Measurements from ENCODE around the gene SLC2A14.
"Not testable (repeated sequence)": the region's sequence is repeated elsewhere in the genome, so short reads cannot be mapped to it uniquely, and the experiment has no call there.

Gene SLC2A14

DNA sequence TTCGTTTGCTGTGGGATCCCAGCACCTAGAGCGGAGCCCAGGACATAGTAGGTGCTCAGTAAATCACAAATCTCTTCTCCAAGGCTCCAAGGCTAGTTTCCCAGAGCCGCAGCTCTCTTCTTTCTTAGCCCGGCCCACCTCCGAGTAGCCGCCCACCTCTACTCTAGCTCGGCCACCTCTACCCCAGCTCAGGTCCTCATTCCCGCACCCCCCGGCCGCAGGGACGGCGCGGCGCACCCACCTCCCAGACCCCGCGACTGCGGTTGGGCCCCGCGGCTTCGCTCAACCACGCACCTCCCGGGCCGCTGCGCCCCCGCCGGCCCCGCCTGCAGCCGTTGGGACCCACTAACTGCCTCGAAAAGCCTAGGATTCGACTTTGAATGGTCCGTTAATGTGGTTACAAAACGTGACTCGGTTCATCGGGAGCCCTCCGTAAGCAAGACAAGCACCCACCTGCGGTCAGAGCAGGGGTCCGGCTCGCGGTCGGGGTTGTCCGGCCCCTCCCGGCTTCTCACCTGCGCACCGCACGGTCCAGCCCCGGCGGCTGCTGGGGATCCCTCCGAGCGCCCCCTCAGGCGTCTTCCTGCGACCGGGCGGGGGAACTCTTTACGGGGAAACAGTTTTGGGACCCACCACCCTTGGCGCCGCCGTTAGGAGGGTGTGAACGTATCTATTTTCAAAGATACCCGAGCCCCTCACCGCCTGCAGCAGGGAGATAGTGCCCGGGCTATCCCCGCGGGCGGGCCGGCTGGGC is at the start of gene SLC2A14:
Gene SLC2A14, minus strand, starts transcription at position 350 of the 754 bp plus-strand sequence. CDS start 3,035 bp downstream, outside the sequence.
- DNase-seq: no peak

DNA sequence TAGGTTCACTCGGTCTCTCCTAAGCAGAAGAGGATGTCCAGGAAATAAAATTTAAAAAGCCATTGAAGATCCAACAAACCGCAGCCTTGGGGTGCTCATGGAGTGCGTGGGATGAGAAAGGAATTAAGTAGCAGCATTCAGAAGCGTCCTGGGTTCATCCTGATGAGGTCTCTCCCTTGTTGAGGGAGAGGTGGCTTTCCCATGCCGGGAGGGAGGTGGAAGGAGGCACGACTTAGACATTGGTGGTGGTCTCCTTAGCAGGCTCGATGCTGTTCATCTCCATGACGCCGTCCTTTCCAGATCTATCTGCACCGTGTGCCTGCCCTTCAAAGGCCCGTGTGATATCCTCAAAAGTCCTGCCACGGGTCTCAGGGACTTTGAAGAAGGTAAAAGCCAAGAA is 48.5 kb upstream of the SLC2A14 start:
- DNase-seq: not testable (repeated sequence)

DNA sequence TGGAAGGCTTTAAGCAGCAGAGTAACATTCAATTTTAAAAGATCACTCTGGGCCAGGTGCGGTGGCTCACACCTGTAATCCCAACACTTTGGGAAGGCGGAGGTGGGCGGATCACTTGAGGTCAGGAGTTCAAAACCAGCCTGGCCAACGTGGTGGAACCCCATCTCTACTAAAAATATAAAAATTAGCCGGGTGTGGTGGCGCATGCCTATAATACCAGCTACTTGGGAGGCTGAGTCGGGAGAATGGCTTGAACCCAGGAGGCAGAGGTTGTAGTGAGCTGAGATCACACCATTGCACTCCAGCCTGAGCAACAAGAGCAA is 45.5 kb upstream of the SLC2A14 start:
- DNase-seq: not testable (repeated sequence)

DNA sequence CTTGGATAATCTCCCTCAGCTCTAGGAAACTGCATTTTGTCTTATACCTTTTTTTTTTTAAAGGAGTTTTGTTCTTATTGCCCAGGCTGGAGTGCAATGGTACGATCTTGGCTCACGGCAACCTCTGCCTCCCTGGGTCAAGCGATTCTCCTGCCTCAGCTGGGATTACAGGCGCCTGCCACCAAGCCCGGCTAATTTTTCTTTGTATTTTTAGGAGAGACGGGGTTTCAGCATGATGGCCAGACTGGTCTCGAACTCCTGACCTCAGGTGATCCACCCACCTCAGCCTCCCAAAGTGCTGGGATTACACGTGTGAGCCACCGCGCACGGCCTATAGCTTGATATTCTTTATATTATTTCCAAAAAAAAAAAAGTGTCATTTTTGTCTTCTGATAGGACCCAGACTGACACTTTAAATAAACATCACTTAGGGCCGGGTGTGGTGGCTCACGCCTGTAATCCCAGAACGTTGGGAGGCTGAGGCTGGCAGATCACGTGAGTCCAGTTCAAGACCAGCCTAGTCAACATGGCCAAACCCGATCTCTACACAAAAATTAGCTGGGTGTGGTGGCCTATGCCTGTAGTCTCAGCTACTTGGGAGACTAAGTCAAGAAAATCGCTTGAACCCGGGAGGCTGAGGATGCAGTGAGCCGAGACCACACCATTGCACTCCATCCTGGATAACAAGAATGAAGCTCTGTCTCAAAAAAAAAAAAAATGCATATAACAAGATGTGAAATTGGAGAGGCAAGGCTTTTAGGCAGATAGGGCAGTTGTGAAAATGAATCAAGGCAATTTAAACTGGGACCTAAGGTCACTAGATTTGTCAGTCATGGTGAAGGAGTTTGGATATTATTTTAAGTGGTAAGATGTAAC is 44.9 kb upstream of the SLC2A14 start:
- DNase-seq: no peak

DNA sequence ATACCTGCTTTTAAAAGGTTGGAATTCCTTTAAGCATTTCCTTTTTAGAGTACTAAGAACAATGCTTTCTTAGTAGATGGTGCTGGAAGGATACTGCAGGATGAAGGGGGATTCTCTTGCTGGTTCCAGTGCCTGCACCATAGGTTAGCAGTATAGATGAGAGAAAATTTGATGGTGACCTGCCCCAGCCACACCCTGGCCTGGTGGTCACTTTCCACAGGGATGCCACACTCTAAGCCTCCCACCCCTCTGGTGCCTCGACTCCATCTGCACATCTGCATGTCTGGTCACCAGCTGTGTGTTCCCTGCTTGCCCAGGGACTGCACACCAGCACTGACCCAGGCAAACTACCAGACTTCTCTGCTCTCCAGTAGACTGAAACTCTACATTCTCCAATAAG is 44.2 kb upstream of the SLC2A14 start:
- DNase-seq: no peak

DNA sequence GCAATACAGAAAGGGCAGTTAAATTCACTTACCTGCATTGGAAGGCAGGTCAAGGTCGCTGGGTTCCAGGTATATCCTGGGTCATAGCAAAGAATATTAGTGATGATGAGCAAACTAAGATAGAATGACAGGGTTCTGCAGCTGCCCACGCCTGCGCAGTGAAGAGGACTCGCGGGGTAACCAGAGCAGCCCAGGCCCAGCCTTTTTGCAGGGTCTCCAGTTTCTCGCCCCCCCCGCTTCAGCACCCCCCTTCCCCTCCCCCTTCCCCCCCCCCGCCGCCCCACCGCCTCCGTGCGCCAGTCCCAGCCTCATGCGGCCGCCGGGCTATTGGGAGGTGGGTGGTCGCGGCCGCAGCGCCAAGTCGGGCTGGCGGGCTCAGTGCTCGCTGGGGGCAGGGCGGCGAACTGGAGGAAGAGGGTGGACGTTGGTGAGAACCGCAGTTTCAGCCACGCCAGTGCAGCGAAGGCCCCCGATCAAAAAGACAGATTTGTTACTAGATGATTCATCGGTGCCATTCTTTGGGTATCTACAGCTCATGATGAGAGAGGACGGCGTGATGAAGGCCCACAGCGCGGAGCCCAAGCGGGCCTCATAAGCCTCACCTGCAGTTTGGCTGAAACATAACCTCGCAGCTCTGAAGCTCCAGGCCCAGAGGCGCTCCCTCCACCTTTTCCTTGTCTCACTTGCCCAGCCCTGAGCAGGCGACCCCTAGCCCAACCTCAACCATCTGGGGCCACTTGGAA is 43.1 kb upstream of the SLC2A14 start:
- DNase-seq: no peak

DNA sequence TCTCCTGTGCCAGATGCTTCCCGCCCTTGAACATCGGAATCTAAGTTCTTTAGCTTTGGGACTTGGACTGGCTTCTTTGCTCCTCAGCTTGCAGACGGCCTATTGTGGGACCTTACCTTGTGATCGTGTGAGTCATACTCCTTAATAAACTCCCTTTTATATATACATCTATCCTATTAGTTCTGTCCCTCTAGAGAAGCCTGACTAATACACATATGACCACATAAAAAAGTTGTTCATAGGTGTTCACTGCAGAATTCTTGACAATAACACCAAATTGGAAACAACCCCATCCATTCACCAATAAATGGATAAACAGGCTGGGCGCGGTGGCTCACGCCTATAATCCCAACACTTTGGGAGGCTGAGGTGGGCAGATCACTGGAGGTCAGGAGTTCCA is 37.4 kb upstream of the SLC2A14 start:
- not testable (repeated sequence) for DNase-seq

DNA sequence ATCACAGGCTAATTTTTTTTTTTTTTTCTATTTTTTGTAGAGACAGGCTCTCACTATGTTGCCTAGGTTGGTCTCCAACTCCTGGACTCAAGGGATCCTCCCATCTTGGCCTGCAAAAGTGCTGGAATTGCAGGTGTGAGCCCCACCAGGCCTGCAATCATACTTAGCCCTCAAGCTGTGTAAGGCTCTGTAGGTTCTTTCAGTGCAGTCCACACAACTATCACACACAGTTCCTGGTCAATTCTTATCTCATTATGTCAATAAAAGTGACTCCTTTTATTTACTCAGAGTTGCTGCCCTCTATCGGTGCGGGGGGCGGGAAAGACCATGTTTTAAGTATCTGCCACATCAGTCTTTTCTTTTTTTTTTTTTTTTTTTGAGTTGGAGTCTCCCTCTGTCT is 34.3 kb upstream of the SLC2A14 start:
- DNase-seq: no peak

DNA sequence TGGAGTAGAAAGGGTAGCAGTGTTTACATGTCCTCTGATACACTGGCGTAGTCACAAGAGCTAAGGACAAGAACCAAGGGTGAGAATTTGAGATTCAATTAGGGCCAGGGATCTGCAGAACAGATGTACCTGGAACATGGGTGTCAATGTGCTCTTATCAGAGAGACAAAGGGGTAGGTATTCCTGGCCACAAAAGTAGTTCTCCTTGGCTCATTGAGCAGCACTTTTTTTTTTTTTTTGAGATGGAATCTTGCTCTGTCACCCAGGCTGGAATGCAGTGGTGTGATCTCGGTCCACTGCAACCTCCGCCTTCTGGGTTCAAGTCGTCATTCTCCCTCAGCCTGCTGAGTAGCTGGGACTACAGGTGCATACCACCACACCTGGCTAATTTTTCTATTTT is 33.6 kb upstream of the SLC2A14 start:
- not testable (repeated sequence) for DNase-seq

DNA sequence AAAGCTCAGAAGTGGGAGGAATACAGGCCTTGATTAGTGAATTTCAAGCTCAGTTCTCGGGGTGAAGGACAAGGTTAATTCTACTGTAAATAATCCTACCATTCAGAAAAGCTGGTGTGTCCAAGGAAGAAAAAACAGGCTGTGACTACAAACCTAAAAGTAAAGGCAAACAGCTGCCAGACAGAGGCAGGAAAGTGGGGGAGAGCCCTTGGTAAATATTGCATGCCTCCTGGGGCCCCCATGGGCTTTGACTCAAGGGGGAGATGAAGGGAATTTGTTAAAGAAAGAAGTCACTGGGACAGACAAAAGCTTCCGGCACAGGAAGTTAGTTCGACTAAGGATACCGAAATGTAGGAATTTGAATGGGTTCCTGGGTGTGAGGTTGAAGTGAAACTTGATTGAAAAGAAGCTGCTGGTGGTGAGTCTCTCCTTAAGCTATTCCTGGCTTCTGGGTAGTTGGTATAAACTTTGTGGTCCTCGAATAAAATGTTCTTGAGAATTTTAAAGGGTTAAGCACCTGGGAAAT is 32.9 kb upstream of the SLC2A14 start:
- not testable (repeated sequence) for DNase-seq

DNA sequence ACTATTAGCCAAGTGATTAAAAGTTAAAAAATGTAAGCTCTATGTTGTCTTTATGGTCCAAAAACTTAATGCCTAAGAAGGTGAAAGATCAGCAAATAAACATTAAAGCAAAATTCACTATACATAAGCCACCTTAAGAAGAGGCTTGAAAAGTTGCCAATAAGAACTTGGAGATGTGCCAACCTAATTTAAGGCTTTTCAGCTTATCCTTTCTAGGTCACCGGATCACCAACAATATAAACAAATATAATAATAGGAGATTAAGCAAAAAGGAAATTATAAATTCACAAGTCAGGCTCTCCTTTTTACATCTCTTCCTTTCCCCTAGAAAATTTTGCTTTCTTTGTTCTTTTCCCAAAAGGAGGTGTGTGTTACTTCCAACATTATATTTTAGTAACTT is 32.4 kb upstream of the SLC2A14 start:
- DNase-seq: no peak

DNA sequence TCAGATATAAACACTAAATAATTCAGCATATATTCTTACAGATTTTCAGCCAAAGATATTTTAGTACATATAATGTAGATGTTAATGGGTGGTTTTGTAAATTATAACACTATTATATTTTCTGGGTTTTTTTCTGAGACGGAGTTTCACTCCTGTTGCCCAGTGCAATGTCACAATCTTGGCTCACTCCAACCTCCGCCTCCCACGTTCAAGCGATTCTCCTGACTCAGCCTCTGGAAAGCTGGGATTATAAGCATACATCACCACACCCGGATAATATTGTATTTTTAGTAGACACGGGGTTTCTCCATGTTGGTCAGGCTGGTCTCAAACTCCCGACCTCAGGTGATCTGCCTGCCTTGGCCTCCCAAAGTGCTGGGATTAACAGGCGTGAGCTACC is 29.7 kb upstream of the SLC2A14 start:
- DNase-seq: not testable (repeated sequence)

DNA sequence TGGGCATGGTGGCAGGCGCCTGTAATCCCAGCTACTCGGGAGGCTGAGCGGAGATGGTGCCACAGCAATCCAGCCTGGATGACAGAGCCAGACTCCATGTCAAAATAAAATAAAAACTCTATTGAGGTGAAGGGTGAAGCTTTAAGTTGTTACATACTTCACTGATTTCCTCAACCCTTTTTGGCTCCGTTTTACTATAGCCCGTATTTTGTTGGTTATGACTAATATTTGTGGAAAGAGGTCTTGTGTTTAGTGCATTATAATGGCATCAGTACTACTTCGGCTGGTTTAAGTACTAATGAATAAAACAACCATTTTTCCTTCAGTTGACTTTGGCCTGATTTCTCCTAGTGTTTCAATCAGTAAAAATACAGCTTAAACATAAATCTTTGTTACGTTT is 27.0 kb upstream of the SLC2A14 start:
- DNase-seq: no peak

DNA sequence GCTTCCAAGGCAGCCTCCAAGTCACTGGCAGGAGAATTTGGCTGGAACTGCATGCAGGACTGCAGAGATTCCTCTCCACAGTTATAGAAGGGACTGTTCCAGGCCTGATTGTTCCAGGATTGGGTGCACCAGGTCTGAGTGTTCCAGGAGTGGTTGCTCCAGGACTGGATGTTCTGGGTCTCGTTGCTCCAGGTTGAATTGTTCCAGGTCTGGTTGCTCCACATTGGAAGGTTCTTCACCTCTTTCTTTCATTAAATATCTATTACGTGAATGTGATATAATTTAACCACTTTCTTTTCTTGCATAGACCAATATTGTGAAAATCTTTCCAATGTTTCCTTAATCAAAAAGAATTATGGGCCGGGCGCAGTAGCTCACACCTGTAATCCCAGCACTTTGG is 24.0 kb upstream of the SLC2A14 start:
- not testable (repeated sequence) for DNase-seq

DNA sequence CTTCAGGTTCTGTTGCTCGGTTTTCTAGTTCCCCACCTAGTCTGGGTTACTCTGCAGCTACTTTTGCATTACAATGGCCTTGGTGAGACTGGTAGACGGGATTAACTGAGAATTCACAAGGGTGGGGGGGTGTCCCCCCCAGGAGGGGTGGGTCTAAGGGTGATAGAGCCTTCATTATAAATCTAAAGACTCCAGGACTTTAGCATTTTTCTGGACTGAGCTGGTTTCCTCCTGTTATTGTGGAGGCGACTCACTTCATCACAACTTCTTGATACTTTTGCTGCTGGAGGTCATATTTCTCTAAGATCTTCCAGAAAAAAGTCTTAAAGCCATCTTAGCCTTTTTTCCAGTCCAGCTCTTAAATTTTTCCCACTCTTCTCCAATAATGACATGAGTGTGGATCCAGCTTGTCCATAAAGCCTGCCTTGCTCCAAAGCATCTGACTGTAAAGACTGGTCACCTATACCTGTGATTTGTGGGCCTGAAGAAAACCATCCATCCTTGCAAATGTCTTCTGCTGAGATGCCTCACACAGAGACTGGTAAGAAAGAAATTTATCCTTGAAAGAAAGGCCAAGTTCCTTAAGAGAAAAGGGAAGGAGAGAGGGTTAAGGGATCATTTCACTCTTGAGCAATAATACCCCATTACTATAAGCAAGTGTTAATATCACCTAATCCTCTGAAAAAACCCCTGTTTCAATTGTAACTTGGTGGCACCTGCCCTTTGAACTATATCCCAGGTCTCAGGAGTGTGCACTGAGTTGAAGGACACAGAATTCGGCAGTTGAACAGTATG is 19.7 kb upstream of the SLC2A14 start:
- DNase-seq: no peak

DNA sequence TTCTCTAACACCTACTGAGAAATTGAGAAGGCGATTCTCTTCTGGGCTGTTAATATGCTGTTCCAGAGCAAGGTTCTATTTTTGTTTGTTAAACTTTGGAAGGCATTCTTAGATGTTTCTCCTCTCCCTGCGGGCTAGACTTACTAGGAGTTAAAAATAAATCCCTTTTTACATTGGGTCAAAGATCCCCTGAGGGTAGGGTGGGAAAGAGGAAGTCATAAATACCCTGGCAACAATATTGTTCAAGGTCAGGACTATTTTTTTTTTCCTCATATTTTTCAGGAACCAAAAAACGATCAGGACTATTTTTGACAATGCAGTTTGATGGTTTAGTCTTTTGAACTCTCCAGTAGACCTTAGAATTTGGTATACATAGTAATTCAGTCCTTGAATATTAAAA is 12.0 kb upstream of the SLC2A14 start:
- no peak for DNase-seq

DNA sequence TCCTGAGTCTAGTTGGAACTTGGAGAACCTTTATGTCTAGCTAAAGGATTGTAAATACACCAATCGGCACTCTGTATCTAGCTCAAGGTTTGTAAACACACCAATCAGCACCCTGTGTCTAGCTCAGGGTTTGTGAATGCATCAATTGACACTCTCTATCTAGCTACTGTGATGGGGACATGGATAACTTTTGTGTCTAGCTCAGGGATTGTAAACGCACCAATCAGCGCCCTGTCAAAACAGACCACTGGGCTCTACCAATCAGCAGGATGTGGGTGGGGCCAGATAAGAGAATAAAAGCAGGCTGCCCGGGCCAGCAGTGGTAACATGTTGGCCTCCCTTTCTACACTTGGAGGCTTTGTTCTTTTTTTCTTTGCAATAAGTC is 9.0 kb upstream of the SLC2A14 start:
- not testable (repeated sequence) for DNase-seq

DNA sequence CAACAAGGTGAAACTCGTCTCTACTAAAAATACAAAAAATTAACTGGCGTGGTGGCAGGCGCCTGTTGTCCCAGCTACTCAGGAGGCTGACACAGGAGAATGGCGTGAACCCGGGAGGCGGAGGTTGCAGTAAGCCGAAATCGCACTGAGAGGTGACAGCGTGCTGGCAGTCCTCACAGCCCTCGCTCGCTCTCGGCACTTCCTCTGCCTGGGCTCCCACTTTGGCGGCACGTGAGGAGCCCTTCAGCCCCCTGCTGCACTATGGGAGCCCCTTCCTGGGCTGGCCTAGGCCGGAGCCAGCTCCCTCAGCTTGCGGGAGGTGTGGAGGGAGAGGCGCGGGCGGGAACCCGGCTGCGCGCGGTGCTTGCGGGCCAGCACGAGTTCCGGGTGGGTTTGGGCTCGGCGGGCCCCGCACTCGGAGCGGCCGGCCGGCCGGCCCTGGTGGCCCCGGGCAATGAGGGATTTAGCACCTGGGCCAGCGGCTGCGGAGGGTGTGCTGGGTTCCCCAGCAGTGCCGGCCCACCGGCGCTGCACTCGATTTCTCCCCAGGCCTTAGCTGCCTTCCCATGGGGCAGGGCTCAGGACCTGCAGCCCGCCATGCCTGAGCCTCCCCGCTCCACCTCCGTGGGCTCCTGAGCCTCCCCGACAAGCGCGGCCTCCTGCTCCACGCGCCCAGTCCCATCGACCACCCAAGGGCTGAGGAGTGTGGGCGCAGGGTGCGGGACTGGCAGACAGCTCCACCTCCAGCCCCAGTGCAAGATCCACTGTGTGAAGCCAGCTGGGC is 8.4 kb upstream of the SLC2A14 start:
- DNase-seq: not testable (repeated sequence)

DNA sequence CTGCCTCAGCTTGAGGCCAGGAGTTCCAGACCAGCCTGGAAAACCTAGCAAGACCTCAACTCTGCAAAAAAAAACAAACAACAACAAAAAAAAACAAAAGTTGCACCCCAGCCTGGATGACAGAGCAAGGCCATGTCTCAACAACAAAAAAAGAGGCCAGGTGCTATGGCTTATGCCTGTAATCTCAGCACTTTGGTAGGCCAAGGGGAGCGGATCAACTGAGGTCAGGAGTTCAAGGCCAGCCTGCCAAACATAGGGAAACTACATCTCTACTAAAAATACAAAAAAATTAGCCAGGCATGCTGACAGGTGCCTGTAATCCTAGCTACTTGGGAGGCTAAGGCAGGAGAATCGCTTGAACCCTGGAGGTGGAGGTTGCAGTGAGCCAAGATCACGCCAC is 6.5 kb upstream of the SLC2A14 start:
- DNase-seq: no peak

DNA sequence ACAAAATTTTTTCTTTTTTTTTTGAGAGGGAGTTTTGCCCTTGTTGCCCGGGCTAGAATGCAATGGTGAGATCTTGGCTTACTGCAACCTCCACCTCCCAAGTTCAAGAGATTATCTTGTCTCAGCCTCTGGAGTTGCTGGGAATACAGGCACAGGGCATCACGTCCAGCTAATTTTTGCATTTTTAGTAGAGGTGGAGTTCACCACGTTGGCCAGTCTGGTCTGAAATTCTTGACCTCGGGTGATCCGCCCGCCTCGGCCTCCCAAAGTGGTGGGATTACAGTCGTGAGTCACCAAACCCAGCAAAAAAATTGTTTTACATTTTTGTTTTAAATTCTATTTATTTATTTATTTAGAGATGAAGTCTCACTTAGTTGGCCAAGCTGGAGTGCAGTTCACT is 4.7 kb upstream of the SLC2A14 start:
- no peak for DNase-seq

DNA sequence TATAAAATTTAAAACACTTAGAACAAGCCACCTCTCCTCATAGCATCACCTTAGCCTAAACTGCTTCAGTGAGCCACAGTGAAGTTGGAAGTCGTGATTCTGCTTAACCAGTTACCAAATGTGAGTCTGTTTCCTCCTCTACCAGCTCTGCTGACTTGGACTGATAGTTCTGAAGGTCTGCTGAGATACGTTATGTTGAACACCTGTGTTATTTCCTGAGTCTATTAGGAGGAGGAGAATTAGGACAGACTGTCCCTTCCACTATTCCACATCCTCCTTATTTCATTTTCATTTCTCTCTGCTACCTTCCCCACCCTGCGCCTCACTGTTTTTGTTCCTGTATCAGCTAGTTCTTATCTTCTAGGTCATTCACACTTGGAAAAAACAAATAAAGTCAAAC is 2.4 kb downstream of the SLC2A14 start:
- no peak for DNase-seq

DNA sequence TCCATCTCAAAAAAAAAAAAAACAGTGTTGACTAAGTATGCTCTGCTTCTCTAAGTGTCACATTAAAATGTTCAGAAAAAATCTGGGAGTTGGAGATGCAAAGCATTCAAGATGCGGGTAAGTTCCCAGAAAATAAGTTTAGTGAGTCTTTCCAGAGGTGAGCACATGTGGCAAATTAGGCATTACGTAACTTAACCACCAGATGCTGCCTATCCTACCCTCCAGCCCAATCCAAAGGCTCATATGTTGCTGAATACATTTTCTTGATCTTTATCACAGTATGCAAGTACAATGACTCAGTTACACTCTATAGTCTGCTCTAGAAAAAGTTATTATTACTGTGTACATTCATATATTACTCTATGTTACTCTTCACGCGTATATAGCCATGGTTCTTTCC is 3.6 kb downstream of the SLC2A14 start:
- no peak for DNase-seq

Measured in NCI-H774 (cell line).